ENCODE results near the gene RNF5. TPM values are rescaled to one million over a fixed set of nuclear protein-coding genes. Genes with fewer than 3 reads are reported as not detected.

The RNF5 gene
- total and polyA plus RNA-seq, 9 of the 15 experiments (the other 6 are each of a cell fraction or from before 2014, with no cell fraction given), result 62.2 to 245 (median 129) TPM

DNA sequence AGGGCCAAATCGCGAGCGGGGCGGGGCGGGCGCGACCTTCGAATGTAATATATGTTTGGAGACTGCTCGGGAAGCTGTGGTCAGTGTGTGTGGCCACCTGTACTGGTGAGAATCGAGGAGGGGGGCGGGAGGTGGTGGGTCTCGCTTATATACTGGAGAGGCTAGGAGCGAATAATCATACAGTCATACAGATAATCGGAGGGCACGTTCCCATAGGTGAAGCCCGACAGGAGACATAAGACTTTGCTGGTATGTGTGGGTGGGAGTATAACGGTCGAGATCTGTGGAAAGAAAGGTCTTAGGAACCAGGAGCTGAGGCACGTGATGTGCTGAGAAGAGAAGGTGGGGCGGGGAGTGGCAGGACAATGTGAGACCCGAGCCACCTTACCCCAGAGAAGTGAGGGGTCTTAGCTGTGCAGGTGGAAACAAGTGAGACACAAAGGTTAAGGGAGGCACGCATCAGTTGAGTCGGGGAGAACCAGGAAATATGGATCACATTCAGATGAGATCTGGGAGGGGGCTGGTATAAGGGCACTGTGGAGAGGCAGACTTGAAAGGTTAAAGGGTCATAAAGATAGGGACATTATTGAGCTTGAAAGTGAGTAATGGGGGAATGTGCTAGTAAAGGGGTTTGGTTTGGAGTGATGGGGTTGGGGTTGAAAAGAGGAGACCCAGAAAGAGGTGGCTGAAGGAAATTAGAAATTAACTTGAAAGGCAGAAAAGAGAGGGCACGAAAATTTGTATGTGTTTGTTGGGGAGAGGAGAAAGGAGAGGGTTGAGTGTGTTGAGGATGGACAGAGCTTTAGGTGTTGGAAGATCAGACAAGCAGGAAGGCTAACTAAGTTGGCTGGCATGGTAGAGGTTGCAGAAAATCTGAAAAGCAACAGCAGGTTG is 589 bp downstream of the RNF5 start (continued):
- TF ChIP-seq, protein P1, sequence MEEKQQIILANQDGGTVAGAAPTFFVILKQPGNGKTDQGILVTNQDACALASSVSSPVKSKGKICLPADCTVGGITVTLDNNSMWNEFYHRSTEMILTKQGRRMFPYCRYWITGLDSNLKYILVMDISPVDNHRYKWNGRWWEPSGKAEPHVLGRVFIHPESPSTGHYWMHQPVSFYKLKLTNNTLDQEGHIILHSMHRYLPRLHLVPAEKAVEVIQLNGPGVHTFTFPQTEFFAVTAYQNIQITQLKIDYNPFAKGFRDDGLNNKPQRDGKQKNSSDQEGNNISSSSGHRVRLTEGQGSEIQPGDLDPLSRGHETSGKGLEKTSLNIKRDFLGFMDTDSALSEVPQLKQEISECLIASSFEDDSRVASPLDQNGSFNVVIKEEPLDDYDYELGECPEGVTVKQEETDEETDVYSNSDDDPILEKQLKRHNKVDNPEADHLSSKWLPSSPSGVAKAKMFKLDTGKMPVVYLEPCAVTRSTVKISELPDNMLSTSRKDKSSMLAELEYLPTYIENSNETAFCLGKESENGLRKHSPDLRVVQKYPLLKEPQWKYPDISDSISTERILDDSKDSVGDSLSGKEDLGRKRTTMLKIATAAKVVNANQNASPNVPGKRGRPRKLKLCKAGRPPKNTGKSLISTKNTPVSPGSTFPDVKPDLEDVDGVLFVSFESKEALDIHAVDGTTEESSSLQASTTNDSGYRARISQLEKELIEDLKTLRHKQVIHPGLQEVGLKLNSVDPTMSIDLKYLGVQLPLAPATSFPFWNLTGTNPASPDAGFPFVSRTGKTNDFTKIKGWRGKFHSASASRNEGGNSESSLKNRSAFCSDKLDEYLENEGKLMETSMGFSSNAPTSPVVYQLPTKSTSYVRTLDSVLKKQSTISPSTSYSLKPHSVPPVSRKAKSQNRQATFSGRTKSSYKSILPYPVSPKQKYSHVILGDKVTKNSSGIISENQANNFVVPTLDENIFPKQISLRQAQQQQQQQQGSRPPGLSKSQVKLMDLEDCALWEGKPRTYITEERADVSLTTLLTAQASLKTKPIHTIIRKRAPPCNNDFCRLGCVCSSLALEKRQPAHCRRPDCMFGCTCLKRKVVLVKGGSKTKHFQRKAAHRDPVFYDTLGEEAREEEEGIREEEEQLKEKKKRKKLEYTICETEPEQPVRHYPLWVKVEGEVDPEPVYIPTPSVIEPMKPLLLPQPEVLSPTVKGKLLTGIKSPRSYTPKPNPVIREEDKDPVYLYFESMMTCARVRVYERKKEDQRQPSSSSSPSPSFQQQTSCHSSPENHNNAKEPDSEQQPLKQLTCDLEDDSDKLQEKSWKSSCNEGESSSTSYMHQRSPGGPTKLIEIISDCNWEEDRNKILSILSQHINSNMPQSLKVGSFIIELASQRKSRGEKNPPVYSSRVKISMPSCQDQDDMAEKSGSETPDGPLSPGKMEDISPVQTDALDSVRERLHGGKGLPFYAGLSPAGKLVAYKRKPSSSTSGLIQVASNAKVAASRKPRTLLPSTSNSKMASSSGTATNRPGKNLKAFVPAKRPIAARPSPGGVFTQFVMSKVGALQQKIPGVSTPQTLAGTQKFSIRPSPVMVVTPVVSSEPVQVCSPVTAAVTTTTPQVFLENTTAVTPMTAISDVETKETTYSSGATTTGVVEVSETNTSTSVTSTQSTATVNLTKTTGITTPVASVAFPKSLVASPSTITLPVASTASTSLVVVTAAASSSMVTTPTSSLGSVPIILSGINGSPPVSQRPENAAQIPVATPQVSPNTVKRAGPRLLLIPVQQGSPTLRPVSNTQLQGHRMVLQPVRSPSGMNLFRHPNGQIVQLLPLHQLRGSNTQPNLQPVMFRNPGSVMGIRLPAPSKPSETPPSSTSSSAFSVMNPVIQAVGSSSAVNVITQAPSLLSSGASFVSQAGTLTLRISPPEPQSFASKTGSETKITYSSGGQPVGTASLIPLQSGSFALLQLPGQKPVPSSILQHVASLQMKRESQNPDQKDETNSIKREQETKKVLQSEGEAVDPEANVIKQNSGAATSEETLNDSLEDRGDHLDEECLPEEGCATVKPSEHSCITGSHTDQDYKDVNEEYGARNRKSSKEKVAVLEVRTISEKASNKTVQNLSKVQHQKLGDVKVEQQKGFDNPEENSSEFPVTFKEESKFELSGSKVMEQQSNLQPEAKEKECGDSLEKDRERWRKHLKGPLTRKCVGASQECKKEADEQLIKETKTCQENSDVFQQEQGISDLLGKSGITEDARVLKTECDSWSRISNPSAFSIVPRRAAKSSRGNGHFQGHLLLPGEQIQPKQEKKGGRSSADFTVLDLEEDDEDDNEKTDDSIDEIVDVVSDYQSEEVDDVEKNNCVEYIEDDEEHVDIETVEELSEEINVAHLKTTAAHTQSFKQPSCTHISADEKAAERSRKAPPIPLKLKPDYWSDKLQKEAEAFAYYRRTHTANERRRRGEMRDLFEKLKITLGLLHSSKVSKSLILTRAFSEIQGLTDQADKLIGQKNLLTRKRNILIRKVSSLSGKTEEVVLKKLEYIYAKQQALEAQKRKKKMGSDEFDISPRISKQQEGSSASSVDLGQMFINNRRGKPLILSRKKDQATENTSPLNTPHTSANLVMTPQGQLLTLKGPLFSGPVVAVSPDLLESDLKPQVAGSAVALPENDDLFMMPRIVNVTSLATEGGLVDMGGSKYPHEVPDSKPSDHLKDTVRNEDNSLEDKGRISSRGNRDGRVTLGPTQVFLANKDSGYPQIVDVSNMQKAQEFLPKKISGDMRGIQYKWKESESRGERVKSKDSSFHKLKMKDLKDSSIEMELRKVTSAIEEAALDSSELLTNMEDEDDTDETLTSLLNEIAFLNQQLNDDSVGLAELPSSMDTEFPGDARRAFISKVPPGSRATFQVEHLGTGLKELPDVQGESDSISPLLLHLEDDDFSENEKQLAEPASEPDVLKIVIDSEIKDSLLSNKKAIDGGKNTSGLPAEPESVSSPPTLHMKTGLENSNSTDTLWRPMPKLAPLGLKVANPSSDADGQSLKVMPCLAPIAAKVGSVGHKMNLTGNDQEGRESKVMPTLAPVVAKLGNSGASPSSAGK (IDR thresholded peaks at IDR 0.05), result no peak; the same call in 1 of the 2 replicates
- TF ChIP-seq SIX5 (IDR thresholded peaks at IDR 0.05; ENCODE audit: borderline replicate concordance in 1 of 2, insufficient read depth in 1 of 2, low read depth in 1 of 2, low read length in 2 of 2), result no peak
- no peak for TF ChIP-seq CEBPG (CRISPR knock-in tag; IDR thresholded peaks at IDR 0.05)
- TF ChIP-seq CEBPG (tag; conservative IDR thresholded peaks at IDR 0.05 in 1 of 2, IDR thresholded peaks at IDR 0.05 in 1 of 2), result no peak
- no peak for TF ChIP-seq TAL1 (IDR thresholded peaks at IDR 0.05)
- peak; percentile 55; the same call in 1 of the 2 replicates for TF ChIP-seq YBX1 (IDR thresholded peaks at IDR 0.05)
- no peak for TF ChIP-seq KLF10 (CRISPR knock-in tag; IDR thresholded peaks at IDR 0.05)
- no peak for TF ChIP-seq RBBP5 (IDR thresholded peaks at IDR 0.05; ENCODE audit: borderline replicate concordance, insufficient read depth, low read length, poor library complexity, severe bottlenecking)
- TF ChIP-seq NR2F6 (CRISPR knock-in tag; IDR thresholded peaks at IDR 0.05), result 0 out of 2 replicates have a peak, but pooled peaks have one; percentile 40
- TF ChIP-seq, protein P2, sequence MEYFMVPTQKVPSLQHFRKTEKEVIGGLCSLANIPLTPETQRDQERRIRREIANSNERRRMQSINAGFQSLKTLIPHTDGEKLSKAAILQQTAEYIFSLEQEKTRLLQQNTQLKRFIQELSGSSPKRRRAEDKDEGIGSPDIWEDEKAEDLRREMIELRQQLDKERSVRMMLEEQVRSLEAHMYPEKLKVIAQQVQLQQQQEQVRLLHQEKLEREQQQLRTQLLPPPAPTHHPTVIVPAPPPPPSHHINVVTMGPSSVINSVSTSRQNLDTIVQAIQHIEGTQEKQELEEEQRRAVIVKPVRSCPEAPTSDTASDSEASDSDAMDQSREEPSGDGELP (CRISPR knock-in tag; IDR thresholded peaks at IDR 0.05; ENCODE audit: borderline replicate concordance), result 0 out of 2 replicates have a peak, but pooled peaks have one; percentile 45
- TF ChIP-seq, protein P3, sequence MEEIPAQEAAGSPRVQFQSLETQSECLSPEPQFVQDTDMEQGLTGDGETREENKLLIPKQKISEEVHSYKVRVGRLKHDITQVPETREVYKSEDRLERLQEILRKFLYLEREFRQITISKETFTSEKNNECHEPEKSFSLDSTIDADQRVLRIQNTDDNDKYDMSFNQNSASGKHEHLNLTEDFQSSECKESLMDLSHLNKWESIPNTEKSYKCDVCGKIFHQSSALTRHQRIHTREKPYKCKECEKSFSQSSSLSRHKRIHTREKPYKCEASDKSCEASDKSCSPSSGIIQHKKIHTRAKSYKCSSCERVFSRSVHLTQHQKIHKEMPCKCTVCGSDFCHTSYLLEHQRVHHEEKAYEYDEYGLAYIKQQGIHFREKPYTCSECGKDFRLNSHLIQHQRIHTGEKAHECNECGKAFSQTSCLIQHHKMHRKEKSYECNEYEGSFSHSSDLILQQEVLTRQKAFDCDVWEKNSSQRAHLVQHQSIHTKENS (CRISPR knock-in tag; IDR thresholded peaks at IDR 0.05), result no peak
- TF ChIP-seq RUNX1 (IDR thresholded peaks at IDR 0.05; ENCODE audit: low read depth), result no peak

Measured in K562 (cell line).